HEK293 (cell line): Measurements from ENCODE around the gene PDGFB.

Experiments
- ATF2 ChIP-seq: fragments of 450-650 bp; formaldehyde crosslinking; IDR thresholded peaks from 2 replicates; pipeline ENCODE4 v1.5.1; 2016; ENCODE audit warnings: missing biosample characterization, missing genetic modification characterization, low read depth
- CTCF ChIP-seq: fragments of 450-650 bp; formaldehyde crosslinking; IDR thresholded peaks from 2 replicates; pipeline ENCODE4 v1.5.1; 2016; ENCODE audit warnings: missing biosample characterization, missing genetic modification characterization
- MYNN ChIP-seq: fragments of 450-650 bp; formaldehyde crosslinking; IDR thresholded peaks from 2 replicates; pipeline ENCODE4 v1.5.1; 2016; ENCODE audit warnings: missing biosample characterization, missing genetic modification characterization, borderline replicate concordance
- OVOL3 ChIP-seq: fragments of 450-650 bp; formaldehyde crosslinking; IDR thresholded peaks from 2 replicates; pipeline ENCODE4 v1.5.1; 2016; ENCODE audit warnings: missing biosample characterization, missing genetic modification characterization
- PATZ1 ChIP-seq: fragments of 450-650 bp; formaldehyde crosslinking; IDR thresholded peaks from 2 replicates; pipeline ENCODE4 v1.5.1; 2016; ENCODE audit warnings: missing biosample characterization, missing genetic modification characterization
- ZBTB17 ChIP-seq: fragments of 450-650 bp; formaldehyde crosslinking; IDR thresholded peaks from 2 replicates; pipeline ENCODE4 v1.5.1; 2016; ENCODE audit warnings: missing biosample characterization, missing genetic modification characterization
- ZEB2 ChIP-seq: fragments of 450-650 bp; formaldehyde crosslinking; IDR thresholded peaks from 2 replicates; pipeline ENCODE4 v1.5.1; 2016; ENCODE audit warnings: missing biosample characterization, missing genetic modification characterization
- ZNF202 ChIP-seq: fragments of 450-650 bp; formaldehyde crosslinking; IDR thresholded peaks from 2 replicates; pipeline ENCODE4 v1.5.1; 2016; ENCODE audit warnings: missing biosample characterization, missing genetic modification characterization, borderline replicate concordance
- ZNF521 ChIP-seq: fragments of 450-650 bp; formaldehyde crosslinking; IDR thresholded peaks from 2 replicates; pipeline ENCODE4 v1.5.1; 2017; ENCODE audit warnings: missing biosample characterization, mild to moderate bottlenecking, missing genetic modification characterization

DNA sequence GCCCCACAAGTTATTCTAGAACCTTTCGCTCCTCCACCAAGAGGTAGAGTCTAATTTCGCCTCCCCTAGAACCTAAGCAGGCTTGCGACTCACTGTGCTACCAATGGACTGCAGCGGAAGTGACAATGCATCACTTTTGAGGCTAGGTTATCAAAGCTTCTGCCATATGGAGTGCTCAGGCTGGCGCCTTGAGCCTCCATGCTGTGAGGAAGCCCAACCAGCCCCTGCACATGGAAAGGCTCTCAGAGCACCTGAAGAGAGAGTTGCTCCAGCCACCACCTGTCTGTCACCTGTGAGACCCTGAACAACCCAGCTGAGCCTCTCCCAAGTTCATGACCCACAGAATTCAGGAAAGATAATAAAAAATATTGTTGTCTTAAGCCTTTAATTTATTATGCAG, 63.0 kb downstream of the PDGFB start:
- TF ChIP-seq ZEB2 (no peak), MYNN (tag by site-specific recombination) (no peak), ZBTB17 (tag by site-specific recombination) (no peak), CTCF (tag by site-specific recombination) (no peak), ZNF521 (tag by site-specific recombination) (no peak), PATZ1 (no peak), OVOL3 (no peak), ZNF202 (no peak), ATF2 (tag by site-specific recombination) (no peak)
